Measurements from ENCODE around the gene LYPD6B.

Gene LYPD6B

GRCh38 chr2:149012545-149012944, 26.0 kb upstream of the LYPD6B start:
- DNase-seq (ENCODE audit: low spot score) = no peak

GRCh38 chr2:149015501-149015900, 23.0 kb upstream of the LYPD6B start:
- no peak for DNase-seq (ENCODE audit: low spot score)

DNA sequence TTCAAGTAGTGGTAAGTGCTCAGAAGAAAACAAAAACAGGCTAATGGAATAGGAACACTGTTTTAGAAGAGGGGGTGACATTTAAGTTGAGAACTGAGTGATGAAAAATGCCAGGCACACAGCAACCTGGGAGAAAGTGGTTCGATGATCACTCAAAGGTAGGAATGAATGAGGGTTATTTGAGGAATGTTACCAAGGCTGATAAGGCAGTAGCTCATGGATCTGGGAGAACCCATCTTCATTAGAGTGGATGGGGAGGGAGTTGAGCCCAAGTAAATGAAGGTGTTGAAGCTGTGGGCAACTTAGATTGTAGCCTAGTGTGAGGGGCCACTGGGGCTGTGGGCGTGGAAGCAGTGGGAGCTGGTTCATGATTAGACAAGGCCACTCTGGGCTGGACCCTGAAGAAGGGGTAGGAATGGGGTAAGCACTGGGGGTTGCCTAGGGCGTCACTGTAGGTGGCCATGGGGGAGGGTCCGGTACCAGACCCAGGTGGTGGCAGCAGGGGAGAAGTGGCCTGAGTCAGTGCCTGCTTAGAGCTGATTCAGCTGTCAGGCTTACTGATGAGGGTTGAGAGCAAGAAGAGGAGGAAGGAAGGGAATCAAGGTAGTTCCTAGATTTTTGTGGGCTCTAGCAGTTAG, 22.5 kb upstream of the LYPD6B start:
- DNase-seq (ENCODE audit: low spot score) = no peak

DNA sequence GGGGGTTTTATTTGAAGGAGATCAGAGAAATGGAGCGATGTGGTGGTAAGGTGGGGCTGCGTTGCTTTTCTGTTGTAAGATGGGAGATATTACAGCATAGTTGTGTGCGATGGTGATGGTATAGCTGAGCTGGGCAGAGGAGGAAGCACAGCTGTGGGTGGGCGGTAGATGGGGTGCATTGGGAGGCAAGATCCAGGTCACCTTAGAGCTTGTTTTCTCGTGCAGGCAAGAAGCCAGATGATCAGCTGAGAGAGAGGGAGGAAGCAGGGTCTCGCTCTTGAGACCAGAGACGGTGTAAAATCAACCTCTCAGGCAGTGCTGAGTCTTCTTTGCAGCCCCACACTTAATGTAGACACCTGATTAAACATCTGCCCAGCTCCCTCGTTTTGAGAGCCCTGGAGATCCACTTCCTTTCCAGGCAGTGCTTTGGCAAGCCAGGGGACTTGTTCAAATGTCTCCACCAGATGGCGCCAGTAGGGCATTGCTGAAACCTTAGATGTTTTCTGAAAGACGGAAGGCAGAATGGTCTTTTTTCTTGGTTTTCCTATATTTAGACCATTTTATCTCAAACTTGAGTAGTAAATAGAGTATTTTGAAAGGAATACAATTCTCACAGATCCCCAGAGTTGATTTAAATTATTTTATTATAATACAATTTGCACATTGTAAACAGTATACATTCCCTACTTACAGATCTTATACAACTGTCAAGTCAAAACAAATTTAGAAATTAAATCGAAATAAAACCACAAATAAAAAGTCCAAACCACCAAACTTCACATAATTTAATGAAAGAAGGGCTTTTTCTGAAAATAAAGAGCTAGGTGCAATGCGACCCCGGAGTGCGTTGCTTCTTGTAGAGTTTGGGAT, 21.1 kb upstream of the LYPD6B start:
- DNase-seq (ENCODE audit: low spot score) = peak; percentile 59

- DNase-seq (ENCODE audit: low spot score) = no peak
Observed at GRCh38 chr2:149018981-149019380, 19.5 kb upstream of the LYPD6B start.

- DNase-seq (ENCODE audit: low spot score) = no peak
Observed at GRCh38 chr2:149019768-149020167, 18.7 kb upstream of the LYPD6B start.

DNA sequence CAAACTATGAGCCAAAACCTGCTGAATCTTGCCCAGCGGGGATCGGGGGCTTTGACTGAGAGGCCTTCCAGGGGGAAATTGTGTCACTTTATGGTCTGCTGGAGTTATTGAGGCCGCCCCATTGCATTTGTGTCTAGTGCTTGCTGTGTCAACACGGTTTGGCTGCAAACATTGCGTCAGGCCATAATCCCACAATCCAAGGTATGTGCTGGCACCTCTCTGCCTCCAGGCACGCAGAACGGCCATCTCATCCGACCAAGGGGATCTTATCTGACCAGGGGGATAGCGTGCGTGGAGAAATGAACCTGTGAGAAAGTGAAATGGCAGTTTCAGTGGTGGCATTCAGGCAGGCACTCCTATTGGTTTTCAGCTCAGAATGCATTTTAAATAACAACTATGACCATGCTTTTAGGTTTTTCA, 18.1 kb upstream of the LYPD6B start:
- no peak for DNase-seq (ENCODE audit: low spot score)

GRCh38 chr2:149021271-149021719, 17.2 kb upstream of the LYPD6B start:
- DNase-seq (ENCODE audit: low spot score) = no peak

- DNase-seq (ENCODE audit: low spot score) = no peak
Observed at GRCh38 chr2:149021761-149022160, 16.7 kb upstream of the LYPD6B start.

GRCh38 chr2:149023091-149023490, 15.4 kb upstream of the LYPD6B start:
- no peak for DNase-seq (ENCODE audit: low spot score)

DNA sequence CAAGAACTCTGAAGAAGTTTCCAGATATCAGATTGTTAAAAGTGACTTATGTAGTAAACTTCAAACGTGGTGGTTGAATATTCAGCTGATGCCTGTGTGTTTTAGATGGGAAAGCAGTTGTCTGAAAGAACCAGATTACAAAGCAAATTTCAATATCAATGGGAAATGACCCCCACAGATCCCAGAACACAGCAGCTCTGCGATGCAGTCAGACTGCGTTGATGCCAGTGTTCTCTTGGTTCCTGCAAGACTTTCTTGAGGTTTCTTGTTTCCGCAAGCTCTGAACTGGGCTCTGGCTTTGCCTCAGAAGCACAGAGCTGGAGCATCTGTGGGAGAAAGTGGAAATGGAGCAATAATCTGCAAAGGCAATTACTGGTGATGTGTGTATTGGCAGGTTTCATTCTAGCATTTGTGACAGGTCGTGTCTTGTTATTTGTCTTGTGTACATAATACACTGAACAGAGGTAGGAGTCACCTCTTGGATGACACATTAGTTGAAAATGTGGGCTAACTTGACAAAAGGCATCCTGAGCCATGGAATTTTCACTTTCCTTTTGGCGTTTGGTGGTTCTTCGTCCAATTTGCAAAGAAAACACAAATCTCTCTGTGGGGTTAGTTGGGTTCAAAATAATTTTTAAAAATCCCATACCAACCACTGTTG, 10.8 kb upstream of the LYPD6B start:
- no peak for DNase-seq (ENCODE audit: low spot score)

GRCh38 chr2:149028377-149028776, 10.1 kb upstream of the LYPD6B start:
- no peak for DNase-seq (ENCODE audit: low spot score)

DNA sequence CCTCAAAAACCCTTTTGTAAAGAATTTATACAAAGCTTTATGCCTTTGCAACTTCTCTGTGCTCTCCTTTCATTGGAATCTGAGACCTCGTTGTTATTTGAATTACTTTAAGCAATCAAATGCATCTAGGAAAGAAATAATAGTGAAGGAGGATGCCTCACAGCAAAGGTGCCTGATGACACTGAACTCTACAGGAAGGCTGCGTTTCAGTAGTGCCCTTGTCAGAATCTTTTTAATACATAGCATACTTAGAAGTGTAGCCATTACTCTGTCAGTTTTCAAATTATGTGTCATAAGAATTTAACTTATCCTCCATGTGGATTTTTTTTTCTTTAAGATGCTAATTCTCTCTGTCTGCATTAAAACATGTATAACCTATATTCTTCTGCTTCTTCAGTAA, 9.6 kb upstream of the LYPD6B start:
- no peak for DNase-seq (ENCODE audit: low spot score)

DNA sequence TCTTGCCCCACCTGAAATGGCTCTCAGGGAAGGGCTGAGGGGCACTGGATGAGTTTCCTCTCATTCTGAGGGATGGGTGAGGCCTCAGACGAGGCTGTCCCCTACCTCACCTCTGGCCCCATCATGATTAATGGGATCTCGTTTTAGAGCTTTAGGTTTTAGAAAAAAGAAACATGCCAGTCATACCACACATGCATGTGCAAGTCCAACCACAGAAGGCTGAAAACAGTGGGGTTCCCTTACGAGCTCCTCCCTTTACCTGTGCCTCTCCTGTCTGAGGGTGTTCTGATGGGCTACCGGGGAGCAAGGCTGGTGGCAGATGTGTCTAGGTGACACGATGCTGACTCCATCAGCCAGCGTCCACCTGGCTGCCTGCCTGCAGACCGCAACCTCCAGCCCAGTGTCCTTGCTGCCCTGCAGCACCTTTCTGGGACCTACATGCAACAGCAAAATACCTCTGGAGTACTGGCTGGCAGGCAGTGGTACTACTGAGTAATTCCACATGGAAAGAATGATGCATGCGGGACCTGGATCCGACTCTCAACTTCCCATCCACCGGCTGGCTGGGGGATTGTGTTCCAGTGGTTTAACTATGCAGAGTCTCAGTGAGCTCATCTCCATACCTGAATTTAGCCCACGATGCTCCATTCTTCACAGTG, 9.1 kb upstream of the LYPD6B start:
- DNase-seq (ENCODE audit: low spot score) = no peak

GRCh38 chr2:149031396-149031795, 7.1 kb upstream of the LYPD6B start:
- DNase-seq (ENCODE audit: low spot score) = no peak

- no peak for DNase-seq (ENCODE audit: low spot score)
Observed at GRCh38 chr2:149033716-149034115, 4.8 kb upstream of the LYPD6B start.

DNA sequence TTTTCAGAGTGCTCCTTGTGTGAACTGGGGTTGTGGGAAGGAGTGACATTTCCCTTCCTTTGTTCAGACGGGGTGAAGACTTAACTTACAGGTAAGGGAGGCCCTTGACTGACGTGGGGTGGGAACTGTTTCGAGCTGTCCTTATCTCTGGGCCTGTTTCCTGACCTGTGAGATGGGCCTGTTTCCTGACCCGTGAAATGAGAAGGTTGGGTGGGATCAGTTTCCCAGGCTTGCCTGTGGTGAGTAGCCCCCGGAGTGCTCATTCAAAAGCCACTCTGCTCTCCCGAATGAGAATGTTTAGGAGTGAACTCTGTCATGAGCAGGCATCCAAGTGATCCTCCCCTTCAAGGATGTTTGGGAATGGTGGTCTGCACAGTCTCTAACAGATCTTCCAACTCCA, 4.1 kb upstream of the LYPD6B start:
- DNase-seq (ENCODE audit: low spot score) = no peak

- no peak for DNase-seq (ENCODE audit: low spot score)
Observed at GRCh38 chr2:149036507-149037293, 1.8 kb upstream of the LYPD6B start.

GRCh38 chr2:149037851-149038250, 648 bp upstream of the LYPD6B start:
- no peak for DNase-seq (ENCODE audit: low spot score)

DNA sequence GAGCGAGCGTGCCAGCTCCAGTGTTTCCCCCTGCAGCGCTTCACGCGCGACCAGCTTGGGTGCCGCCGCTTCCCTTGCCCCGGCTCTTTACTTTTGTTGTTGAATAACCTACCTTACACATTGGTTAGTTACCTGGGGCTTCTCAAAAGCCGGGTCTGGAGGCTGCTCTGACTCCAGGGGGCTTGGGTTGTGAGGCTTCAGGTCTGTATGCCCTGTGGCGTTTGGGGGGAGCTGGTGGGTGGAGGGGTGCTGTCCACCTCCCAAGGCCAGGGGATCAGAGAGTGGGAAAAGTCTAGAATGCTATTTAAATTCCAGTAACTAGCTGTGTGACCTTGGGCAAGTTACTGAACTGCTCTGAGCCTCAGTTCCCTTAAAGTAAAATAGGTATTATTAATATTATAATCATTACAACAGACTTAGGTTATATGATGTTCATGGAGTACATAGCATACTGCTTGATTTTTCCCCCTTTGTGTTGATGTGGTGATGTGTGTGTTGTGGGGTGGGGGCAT, 770 bp downstream of the LYPD6B start:
- DNase-seq (ENCODE audit: low spot score) = no peak

DNA sequence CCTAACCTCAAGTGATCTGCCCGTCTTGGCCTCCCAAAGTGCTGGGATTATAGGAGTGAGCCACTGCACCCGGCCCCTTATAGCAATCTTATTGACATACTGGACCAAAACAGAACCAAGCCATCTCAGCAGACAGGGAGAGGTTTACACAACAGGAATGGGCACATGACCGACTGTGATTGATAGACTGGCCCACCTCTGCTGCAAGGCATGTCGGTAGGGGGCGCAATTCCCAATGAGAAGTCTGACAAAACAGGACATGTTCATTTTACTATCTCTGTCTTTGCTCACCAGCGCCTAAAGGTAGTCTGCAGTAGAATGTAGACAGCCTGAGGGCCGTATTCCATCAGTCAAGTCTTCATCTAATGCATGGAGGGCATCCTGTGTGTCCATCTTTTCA, 2.0 kb downstream of the LYPD6B start:
- peak; percentile 13 for DNase-seq (ENCODE audit: low spot score)

Measured in CD4-positive, alpha-beta T cell treated with Interleukin-6 at 100 ng/mL for 8 hours (primary cell).